ENCODE measurements around the gene DTX3. TPM values are rescaled to one million over a fixed set of nuclear protein-coding genes. Genes with fewer than 3 reads are reported as not detected.
A peak's percentile ranks its signal among the peaks of the same experiment; 100 is the strongest.

Gene DTX3
- total and polyA plus RNA-seq, 2 of the 13 experiments (the other 11 are each of a cell fraction or from before 2014, with no cell fraction given) = 9.0 to 27.2 TPM

GRCh38 chr12:57579677-57580465 is 24.8 kb upstream of the DTX3 start (continued):
- TF ChIP-seq SNAPC4 (CRISPR knock-in tag; IDR thresholded peaks at IDR 0.05) (no peak), RAD51 (IDR thresholded peaks at IDR 0.05; ENCODE audit: borderline replicate concordance) (no peak), JARID2 (CRISPR knock-in tag; IDR thresholded peaks at IDR 0.05; ENCODE audit: insufficient replicate concordance) (no peak), TCF12 (IDR thresholded peaks at IDR 0.05) (no peak), TCF12 (CRISPR knock-in tag; IDR thresholded peaks at IDR 0.05) (no peak), PCBP2 (optimal IDR thresholded peaks at IDR 0.05; ENCODE audit: low read depth, low read length, poor library complexity, severe bottlenecking) (no peak), RFXANK (CRISPR knock-in tag; IDR thresholded peaks at IDR 0.05) (no peak), NFE2 (CRISPR knock-in tag; IDR thresholded peaks at IDR 0.05) (no peak), HDAC1 (CRISPR knock-in tag; IDR thresholded peaks at IDR 0.05) (peak; percentile 52), RORA (CRISPR knock-in tag; IDR thresholded peaks at IDR 0.05) (peak; percentile 40; the same call in 1 of the 2 replicates), ZFAT (CRISPR knock-in tag; conservative IDR thresholded peaks at IDR 0.05) (no peak), CCAR2 (optimal IDR thresholded peaks at IDR 0.05; ENCODE audit: low read depth, low read length) (no peak), CAMTA2 (CRISPR knock-in tag; IDR thresholded peaks at IDR 0.05; ENCODE audit: borderline replicate concordance) (no peak), ZNF121 (CRISPR knock-in tag; IDR thresholded peaks at IDR 0.05) (no peak), ZGPAT (CRISPR knock-in tag; IDR thresholded peaks at IDR 0.05) (peak; percentile 47; the same call in 1 of the 2 replicates), KLF12 (CRISPR knock-in tag; IDR thresholded peaks at IDR 0.05; ENCODE audit: borderline replicate concordance) (no peak), NONO (IDR thresholded peaks at IDR 0.05) (no peak), NONO (CRISPR knock-in tag; conservative IDR thresholded peaks at IDR 0.05) (no peak; the same call in 1 of the 2 replicates)
- TF ChIP-seq, protein P1, sequence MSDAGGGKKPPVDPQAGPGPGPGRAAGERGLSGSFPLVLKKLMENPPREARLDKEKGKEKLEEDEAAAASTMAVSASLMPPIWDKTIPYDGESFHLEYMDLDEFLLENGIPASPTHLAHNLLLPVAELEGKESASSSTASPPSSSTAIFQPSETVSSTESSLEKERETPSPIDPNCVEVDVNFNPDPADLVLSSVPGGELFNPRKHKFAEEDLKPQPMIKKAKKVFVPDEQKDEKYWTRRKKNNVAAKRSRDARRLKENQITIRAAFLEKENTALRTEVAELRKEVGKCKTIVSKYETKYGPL (CRISPR knock-in tag; IDR thresholded peaks at IDR 0.05) = no peak
- TF ChIP-seq, protein P2, sequence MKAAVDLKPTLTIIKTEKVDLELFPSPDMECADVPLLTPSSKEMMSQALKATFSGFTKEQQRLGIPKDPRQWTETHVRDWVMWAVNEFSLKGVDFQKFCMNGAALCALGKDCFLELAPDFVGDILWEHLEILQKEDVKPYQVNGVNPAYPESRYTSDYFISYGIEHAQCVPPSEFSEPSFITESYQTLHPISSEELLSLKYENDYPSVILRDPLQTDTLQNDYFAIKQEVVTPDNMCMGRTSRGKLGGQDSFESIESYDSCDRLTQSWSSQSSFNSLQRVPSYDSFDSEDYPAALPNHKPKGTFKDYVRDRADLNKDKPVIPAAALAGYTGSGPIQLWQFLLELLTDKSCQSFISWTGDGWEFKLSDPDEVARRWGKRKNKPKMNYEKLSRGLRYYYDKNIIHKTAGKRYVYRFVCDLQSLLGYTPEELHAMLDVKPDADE (CRISPR knock-in tag; IDR thresholded peaks at IDR 0.05) = no peak

All from HepG2 (cell line).